Peyer's patch (tissue), 4 donors: ENCODE measurements around the gene TMEM140.

Experiments used
- POLR2A ChIP-seq, 2 donors: fragments of 450-650 bp; IDR thresholded peaks; one replicate each; pipeline ENCODE4 v1.5.1; 2017; ENCODE audit warnings: antibody characterized with exemption in 2 of 2, mild to moderate bottlenecking in 2 of 2, moderate library complexity in 2 of 2
- TF ChIP-seq, protein P1 (sequence below), 6 experiments: fragments of 450-650 bp in 4 of 6; fragments of 200-600 bp in 2 of 6; sonication (generic) in 1 of 6; IDR thresholded peaks; one replicate each; pipeline ENCODE4 v1.5.1; 2017 to 2019; ENCODE audit warnings: antibody characterized with exemption in 6 of 6, mild to moderate bottlenecking in 3 of 6, moderate library complexity in 1 of 6

DNA sequence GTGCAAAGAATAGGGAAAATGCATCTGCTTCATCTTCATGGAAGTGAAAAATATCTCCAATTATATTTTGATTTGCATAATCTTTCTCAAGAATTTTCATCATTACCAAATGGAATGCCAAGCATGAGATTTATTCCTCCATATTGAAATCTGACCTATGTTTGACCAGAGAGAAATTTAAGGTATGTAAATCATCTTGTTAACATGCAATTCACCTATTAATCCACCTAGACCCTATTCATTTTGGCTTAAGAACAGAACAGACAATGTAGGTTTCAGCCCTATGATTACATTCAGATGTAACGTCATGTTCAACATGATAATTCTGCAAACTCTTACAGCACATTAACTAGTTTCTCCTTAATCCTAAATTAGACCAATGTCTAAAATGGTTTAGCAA, 30.8 kb upstream of the TMEM140 start:
- TF ChIP-seq POLR2A (IDR thresholded peaks at IDR 0.05), result no peak
- TF ChIP-seq, protein P1, sequence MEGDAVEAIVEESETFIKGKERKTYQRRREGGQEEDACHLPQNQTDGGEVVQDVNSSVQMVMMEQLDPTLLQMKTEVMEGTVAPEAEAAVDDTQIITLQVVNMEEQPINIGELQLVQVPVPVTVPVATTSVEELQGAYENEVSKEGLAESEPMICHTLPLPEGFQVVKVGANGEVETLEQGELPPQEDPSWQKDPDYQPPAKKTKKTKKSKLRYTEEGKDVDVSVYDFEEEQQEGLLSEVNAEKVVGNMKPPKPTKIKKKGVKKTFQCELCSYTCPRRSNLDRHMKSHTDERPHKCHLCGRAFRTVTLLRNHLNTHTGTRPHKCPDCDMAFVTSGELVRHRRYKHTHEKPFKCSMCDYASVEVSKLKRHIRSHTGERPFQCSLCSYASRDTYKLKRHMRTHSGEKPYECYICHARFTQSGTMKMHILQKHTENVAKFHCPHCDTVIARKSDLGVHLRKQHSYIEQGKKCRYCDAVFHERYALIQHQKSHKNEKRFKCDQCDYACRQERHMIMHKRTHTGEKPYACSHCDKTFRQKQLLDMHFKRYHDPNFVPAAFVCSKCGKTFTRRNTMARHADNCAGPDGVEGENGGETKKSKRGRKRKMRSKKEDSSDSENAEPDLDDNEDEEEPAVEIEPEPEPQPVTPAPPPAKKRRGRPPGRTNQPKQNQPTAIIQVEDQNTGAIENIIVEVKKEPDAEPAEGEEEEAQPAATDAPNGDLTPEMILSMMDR (IDR thresholded peaks at IDR 0.05), result no peak
